Progenitor cell of endocrine pancreas (in vitro differentiated cells): Measurements from ENCODE around the gene FAM222A. TPM values are rescaled to one million over a fixed set of nuclear protein-coding genes. Genes with fewer than 3 reads are reported as not detected.

ENCODE experiments used
- DNase-seq: peaks from one replicate; pipeline ENCODE4 v3.0.0; 2021; ENCODE audit warnings: low spot score; ENCODE audit not compliant: unreplicated experiment
- H3K27ac Mint-ChIP-seq: 2 replicates; pipeline ENCODE4 v1.8.0; 2021; ENCODE audit warnings: mild to moderate bottlenecking, moderate library complexity, mixed read lengths
- H3K27me3 Mint-ChIP-seq: 2 replicates; pipeline ENCODE4 v1.8.0; 2021; ENCODE audit warnings: mixed read lengths
- H3K36me3 Mint-ChIP-seq: 2 replicates; pipeline ENCODE4 v1.8.0; 2022; ENCODE audit warnings: mixed read lengths; ENCODE audit not compliant: insufficient read depth
- H3K4me1 Mint-ChIP-seq: 2 replicates; pipeline ENCODE4 v1.8.0; 2021; ENCODE audit warnings: low read depth, mixed read lengths
- H3K4me3 Mint-ChIP-seq: 2 replicates; pipeline ENCODE4 v1.8.0; 2021; ENCODE audit warnings: low read depth, mild to moderate bottlenecking, moderate library complexity, mixed read lengths
- H3K9me3 Mint-ChIP-seq: 2 replicates; pipeline ENCODE4 v1.8.0; 2021; ENCODE audit warnings: low read depth, mixed read lengths
- CTCF ChIP-seq: fragments of 200-600 bp; sonication (generic); IDR thresholded peaks from one replicate; pipeline ENCODE4 v1.5.0; 2021; ENCODE audit warnings: antibody characterized with exemption, mild to moderate bottlenecking; ENCODE audit not compliant: unreplicated experiment
- total RNA-seq: library from RNA; stranded (reverse); gene quantifications from 2 replicates; pipeline ENCODE4 v1.2.1, GENCODE V29; 2021

FAM222A gene
- total RNA-seq, 1 donor from 2014 or later = 11.6 TPM

DNA sequence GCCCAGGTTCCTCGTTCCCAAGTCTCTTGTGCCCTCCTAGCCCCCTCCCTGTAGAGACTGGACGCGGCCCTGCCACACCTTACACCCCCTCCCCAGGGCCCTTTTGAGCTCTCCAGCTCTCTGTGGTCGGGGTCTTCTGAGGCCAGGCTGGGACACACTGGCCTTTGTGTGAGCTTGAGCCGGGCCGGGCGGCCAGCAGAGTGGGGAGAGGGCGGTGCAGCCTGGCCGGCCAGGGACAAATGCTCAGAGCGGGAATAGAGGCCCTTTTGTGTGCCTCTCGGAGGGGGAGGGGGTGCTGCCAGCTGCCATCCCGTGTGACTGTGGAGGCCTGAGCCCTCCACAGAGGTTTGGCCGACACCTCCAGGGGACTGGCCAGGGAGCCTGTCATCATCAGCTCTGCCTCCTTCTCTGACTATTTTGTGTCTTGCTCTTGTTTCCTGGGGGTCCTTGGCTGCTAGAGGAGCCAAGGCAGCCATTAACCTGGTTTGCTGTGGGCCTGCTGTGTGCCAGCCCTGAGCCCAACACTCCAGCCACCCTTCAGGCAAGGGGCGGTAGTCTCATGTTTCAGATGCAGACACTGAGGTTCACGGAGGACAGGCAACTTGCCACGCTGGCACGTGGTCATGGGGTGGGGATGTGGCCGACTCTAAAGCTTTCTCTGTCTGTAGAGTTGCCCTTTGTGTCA lies 13.6 kb downstream of the FAM222A start:
- DNase-seq = no peak
- Mint-ChIP-seq H3K4me3 (no peak overlapping the region), H3K27ac (no peak overlapping the region)

DNA sequence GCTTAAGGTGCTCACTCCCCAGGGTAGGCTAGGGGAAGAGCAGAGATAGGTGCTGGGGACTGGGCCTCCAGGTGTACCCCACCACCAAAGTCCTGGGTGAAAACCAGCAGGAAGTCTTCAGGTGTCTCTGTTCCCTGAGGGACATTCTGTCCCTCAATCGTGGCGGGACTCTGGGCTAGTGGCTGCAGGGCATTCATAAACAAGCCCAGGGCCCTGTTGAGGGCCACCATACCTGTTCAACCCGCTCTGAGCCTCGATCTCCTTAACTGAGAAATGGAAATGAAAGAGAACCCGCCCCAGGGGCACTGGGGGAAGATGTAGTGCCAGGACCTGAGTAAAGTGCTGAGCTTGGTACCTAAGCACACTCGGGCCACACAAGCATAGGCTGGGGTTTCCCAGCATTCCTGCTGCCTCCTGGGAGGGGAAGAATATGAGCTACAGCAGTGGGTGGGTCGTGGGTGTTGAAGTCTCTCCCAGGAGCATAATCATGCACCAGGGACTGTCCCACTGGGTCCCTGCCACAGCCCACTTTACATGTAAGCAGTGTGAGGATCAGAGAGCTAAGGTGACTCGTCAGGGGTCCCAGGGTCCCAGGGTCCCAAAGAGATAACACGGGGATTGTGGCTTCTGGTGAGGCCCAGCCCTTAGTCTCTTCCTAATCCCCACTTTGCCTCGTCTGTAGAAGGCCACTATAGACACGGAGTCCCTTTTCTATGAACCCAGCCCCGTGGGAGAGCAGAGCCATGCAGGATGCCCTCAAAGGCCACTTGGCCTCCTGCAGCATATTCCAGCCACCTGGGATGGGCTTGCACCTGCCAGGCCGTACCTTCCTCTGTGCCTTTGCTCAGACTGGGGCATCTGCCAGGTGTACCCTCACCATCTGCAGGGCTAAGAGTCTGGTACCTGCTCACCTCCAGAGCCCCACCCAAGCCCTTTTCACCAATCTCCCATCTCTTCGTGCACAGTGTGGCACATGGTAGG lies 14.4 kb downstream of the FAM222A start:
- H3K4me1 Mint-ChIP-seq = peaks cover 11% of the 10 kb centered on the region
- no peak overlapping the region for H3K4me3 Mint-ChIP-seq
- DNase-seq = no peak
- no peak for TF ChIP-seq CTCF
- H3K27ac Mint-ChIP-seq = no peak overlapping the region
- no peaks in the 10 kb centered on the region for H3K36me3 Mint-ChIP-seq
- no peaks in the 10 kb centered on the region for H3K27me3 Mint-ChIP-seq
- H3K9me3 Mint-ChIP-seq = no peaks in the 10 kb centered on the region

More for the DNA sequence above, 13.6 kb downstream of the FAM222A start:
- no peak for TF ChIP-seq CTCF
- Mint-ChIP-seq H3K27me3 (no peaks in the 10 kb centered on the region), H3K4me1 (peaks cover 11% of the 10 kb centered on the region), H3K9me3 (no peaks in the 10 kb centered on the region), H3K36me3 (no peaks in the 10 kb centered on the region)

GRCh38 chr12:109728921-109729320 lies 15.3 kb downstream of the FAM222A start:
- Mint-ChIP-seq H3K36me3 (no peaks in the 10 kb centered on the region), H3K4me1 (peaks cover 11% of the 10 kb centered on the region), H3K9me3 (no peaks in the 10 kb centered on the region), H3K4me3 (no peak overlapping the region), H3K27ac (no peak overlapping the region), H3K27me3 (no peaks in the 10 kb centered on the region)
- no peak for DNase-seq
- no peak for TF ChIP-seq CTCF

GRCh38 chr12:109729371-109729781 lies 15.8 kb downstream of the FAM222A start:
- Mint-ChIP-seq H3K36me3 (no peaks in the 10 kb centered on the region), H3K9me3 (no peaks in the 10 kb centered on the region), H3K27ac (no peak overlapping the region), H3K4me1 (peaks cover 13% of the 10 kb centered on the region), H3K4me3 (no peak overlapping the region), H3K27me3 (peaks cover 4% of the 10 kb centered on the region)
- DNase-seq = no peak
- TF ChIP-seq CTCF = no peak

DNA sequence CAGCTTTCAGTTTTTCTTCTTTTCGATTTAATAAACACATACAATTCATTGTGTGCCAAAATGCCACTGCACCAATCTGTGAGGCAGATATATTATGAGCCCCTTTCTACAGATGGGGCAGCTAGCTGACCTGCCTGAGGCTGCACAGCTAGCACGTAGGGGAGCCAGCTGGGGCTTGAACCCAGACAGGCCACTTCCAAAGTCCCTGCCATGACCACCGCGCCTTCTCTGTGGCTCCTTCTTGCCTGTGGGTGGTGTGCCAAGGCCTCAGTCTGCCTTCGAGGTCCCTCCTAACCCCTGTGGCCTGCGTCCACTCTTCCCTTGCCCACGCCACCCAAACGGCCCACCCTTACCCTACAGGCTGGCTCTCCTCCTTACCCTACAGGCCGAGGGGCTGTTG lies 16.2 kb downstream of the FAM222A start:
- no peak overlapping the region for H3K4me3 Mint-ChIP-seq
- H3K9me3 Mint-ChIP-seq = no peaks in the 10 kb centered on the region
- no peak for DNase-seq
- H3K4me1 Mint-ChIP-seq = peaks cover 14% of the 10 kb centered on the region
- peaks cover 8% of the 10 kb centered on the region for H3K27me3 Mint-ChIP-seq
- no peaks in the 10 kb centered on the region for H3K36me3 Mint-ChIP-seq
- no peak overlapping the region for H3K27ac Mint-ChIP-seq
- TF ChIP-seq CTCF = no peak
